ENCODE data around the gene HIPK2. TPM values are rescaled to one million over a fixed set of nuclear protein-coding genes. Genes with fewer than 3 reads are reported as not detected.

The HIPK2 gene
- total RNA-seq, 1 experiment from 2014 or later: 12.2 TPM

DNA sequence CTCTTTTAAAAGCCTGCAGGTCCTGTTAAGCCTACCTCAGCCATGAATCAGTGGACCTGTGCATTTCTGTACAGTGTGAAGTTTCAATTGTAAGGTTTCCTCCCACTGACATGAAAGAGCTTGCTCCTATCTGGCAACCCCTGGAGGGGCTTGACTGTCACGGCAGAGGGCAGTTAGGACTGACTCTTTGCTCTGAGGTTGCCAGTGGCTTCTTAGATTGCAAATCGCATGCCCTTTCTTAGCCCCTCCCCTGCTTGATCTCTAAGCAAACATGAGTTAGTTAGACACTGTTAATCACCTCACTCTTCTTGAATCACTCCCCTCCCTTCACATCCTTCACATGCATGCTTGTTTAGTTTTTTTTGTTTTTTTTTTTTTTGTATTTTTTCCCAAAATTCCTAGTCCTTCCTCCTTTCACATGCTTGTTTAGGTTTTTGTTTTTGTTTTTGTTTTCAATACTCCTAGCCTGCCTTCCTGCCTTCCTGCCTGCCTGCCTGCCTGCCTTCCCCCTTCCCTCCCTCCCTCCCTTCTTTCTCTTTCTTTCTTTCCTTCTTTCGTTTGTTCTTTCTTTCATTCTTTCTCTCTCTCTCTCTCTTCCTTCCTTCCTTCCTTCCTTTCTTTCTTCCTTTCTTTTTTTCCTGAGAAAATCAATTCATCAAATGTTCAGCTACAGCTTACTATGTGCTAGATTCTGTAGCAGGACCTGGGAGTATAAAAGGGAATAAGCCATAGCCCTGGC, 6.0 kb upstream of the HIPK2 start:
- DNase-seq (ENCODE audit: low read depth): peak; percentile 26

DNA sequence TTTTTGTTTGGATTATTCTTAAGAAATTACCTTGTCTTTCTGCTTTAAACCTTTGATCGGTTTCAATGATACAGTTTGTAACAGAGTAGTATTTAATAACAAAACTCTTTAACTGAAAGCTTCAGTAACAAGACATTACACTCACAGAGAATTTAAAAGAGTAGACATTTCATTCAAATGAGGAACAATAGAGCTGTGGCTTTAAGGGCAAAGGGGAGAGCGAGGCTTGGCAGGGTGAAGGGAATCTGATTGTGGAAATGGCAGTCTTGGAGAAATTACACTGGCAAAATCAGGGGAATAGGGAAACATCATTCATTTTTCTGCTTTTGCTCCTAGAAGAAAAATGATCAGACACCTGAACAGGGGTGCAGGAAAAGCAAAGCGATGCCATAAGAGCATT, 5.1 kb upstream of the HIPK2 start:
- no peak for DNase-seq (ENCODE audit: low read depth)

DNA sequence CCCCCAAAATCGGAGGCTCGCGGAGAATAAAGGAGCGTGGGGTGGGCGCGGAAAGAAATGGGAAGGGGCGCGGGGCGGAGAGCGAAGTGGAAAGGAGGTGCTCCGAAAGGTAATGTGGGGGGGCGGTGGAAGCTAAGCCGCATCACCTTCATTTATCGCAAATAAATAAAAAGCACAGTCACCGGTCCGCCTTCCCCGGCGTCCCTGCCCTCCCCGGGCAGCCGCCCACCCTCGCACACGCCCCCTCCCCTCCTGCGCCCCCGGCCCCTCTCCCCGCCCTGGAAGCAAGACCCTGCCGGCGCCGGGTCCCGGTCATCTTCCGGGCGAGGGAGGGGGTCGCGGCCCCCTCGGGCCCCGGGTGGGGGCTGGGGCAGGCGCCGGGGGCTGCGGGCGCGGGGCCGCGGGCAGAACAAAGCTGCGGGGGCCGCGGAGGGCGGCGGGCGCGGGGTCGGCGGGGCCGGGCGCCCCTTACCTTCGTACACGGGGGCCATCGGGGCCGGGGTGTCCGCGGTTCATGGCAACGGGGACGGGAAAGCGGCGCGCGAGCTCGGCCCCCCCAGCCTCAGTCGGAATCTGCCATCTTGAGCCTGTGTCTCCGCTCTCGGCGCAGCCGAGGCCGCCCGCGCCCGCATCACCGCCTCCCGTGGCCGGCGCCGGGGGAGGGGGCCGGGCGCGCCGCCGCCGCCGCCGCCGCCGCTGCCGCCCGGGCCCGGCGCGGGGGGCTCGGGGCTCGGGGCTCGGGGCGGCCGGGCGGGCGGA, 486 bp downstream of the HIPK2 start:
- peak; percentile 40 for DNase-seq (ENCODE audit: low read depth)

DNA sequence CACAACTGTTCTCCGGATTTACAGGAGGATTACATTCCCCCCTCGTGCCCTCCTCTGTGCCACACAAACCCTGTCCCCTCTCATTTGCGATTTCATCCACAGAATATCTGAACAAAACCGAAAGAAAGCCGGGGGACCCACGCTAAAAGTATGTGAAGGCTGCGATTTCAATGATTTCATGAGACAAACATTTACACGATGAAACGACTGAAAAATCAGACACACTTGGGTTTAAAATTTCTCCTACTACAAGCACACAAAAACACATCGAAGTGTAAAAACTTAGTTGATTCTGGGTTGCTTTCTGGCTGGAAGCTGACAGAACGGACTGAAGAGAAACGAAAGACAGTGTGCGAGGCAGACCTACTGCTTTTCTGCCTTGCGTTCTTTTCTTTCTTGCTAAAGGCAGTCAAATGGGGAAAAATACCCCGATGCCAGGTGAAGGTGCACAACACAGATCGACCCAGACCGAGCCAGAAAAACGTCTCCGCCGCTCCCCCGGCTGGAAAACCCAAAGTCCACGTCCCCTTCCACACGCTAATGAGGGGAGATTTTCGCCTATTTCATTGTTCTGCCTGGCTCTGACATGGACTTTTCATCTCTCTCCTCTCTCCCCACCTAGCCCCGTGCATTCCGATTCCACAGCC, 1.2 kb downstream of the HIPK2 start:
- peak; percentile 34 for DNase-seq (ENCODE audit: low read depth)

DNA sequence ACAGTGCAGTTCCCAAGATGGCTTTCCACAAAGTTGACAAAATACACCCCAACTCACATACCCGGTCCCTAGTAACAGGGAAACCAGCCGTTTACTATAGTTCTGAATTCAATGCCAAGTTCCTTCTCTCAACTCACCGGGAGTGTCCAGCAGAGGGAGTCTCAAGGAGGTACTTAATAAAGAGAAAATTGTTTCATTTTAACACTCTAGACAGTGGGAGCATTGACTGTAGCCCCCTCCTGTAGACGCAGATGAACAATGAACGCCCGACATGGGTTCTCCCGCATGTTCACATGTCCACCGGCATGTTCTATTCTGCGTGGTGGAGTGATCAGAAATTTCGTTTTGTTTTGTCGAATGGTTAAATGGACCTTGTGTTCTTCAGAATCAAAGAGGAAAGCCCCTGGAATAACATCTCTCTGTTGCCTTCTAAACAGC, 1.9 kb downstream of the HIPK2 start:
- peak; percentile 71 for DNase-seq (ENCODE audit: low read depth)

DNA sequence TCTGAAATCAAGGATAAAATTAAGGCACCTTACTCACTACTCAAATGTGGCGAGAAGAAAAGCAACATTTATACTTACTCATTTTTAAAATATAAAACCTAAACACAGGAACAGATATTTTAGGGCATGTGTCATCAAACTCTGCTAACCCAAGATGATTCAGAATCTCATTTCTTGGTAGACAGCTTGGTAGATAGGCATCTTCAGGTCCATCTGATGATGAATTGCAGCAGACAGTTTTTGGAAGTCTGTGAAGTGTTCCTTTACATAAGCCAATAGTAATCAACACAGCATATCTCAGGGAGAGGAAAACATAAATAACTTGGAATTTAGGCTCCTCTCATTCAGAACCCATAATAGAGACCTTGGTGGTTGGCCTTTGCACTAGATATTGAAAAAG, 3.4 kb downstream of the HIPK2 start:
- peak; percentile 50 for DNase-seq (ENCODE audit: low read depth)

DNA sequence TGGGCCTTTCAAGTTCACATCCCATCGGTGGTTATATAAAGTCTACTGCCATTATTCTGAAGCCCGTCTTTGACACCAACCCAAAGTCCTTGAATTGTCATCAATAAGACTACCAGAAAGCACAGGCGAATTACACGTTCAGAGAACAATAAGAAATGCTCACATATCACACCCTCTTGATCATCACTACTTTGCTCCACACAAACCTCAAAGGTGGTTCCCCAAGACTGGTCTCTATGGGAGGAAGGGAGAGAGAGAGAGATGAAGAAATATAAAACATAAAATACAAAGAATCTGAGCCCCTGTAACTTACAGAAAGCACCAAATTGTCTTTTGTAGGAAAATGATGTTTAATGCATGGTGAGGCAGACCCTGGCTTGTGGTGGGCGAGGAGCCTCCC, 4.4 kb downstream of the HIPK2 start:
- no peak for DNase-seq (ENCODE audit: low read depth)

DNA sequence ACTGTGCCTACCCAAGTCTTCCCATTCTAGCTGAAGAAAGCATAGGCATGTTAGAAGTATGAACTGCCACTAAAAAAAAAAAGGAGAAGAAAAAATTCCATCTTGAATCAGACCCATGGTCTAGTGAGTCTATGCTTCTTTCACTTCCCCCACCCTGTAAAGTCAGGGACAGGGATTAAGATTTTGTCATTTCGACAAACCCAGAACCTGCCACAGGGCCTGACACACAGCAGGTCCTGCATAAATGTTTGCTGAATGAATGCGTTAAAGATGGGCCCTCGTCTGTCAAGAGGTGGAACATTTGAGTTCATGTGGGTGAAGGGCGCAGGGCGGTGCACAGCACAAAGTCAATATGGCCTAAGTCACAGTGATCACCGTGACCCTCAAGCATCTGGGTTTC, 4.9 kb downstream of the HIPK2 start:
- DNase-seq (ENCODE audit: low read depth): no peak

DNA sequence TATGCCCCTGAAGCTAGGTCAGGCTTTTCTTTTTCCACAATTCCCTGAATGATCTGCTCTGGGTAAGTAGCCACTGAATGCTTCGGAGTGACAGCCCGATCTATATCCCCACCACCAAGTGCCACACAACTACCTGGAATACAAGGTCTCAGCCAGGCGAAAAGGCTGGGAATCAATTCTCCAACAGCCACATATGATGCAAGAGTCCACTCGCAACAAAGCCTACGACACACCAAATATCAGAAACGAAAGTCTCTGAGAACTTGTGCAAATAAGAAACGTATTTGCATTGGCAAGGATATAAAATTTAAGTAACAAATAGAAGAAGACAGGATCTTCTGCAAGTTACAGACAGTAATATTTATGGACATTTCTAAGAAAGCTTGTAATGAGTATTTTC, 5.7 kb downstream of the HIPK2 start:
- no peak for DNase-seq (ENCODE audit: low read depth)

DNA sequence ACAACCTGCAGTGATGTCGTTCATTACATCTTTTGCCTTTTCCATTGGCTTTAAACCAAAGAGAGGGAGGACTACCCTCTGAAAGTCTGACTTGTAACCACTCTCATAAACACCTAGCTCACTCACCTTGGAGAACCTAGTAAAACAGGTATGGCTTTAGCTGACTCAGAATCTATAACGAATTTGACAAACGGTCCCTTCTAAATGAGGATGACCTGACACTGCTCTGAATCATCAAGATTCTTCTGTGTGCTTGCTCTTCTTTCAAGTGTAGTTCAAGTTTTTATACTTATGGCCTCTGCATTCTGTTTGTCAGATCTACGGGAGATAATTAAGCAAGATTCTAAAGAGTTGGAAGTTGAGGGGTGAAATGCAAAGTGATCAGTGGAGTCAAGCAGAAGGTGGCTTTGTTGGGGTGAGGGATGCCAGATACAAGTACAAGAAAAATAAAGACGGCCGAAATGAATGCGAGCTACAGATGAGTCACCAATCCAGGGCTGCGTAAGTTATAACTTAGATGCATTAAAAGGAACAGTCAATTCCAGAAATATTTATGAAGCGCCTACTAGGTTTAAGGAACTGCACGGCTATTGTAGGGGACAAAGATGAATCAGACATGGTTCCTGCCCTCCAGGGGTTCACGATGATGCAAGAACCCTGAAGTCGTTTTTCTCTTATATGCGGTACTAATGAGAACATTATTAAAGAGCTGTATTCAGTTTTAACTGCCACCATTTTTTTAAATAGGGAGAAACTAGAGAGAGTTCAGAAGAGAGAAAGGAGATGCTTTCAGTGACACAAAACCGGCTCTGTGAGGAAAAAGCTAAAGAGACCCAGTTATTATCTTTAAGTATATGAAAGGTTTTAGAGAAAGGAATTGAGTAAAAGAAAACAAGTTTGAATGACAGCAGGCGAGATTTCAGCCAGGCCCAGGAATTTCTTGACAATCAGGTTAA, 6.5 kb downstream of the HIPK2 start:
- DNase-seq (ENCODE audit: low read depth): peak; percentile 58

DNA sequence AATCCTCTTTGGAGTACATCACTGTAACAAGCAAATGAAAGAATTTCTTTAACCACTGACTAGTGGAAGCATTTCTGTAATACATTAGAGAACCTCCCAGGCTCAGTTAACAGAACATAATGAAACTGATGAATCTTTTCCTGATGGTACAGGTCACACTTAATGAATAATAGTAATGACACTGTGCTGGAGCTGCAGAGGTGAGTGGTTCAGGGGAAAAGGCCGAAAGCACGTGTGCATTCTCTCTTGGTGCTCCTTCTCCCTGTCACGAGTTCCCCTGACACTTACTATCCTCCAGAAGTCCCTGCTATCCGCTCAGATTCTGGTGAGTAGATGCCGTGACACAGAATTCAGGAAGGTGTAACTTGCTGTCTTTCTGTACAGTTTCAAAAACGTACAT, 8.0 kb downstream of the HIPK2 start:
- no peak for DNase-seq (ENCODE audit: low read depth)

DNA sequence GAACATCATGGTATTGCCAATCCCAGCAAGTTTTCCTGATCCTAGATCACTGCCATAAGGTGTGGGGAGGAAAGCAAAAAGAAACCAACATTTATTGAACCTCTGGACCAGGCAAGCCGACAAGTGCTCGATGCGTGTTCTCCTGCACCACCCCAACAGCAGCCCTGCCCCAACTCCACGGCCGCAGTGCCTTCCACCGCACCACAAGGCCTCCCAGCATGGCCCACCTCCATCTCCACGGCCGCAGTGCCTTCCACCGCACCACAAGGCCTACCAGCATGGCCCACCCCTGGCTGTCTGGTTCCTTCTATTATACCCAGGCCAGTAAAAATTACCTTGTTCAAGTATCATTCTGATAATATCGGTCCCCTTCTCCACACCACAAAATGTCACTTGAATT, 8.7 kb downstream of the HIPK2 start:
- DNase-seq (ENCODE audit: low read depth): no peak

DNA sequence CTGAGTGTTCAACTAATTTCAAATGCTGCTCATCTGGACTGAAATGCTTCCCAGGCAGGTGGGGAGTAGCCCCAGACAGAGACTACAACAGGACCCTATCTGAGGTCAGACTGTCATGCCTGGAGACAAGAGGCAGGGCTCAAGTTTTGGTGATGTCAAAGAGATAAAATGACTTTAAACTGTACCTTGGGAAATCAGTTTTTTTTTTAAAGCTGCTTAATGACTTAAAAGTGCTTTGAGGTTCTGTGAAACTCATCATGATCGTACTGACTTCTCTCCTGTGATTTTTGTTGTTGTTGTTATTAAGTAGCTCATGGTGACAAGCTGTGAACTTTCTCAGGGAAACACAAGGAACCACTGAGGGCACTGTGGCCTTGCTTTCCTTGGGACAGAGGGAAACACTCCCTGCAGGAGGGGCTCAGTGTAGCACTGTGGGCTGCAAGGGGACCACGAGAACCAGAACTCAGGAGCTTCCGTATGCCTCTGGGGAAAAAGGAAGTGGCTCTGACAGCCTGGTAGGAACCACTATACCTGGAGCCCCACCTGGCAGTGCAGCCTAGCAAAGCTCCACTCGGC, 9.5 kb downstream of the HIPK2 start:
- no peak for DNase-seq (ENCODE audit: low read depth)

DNA sequence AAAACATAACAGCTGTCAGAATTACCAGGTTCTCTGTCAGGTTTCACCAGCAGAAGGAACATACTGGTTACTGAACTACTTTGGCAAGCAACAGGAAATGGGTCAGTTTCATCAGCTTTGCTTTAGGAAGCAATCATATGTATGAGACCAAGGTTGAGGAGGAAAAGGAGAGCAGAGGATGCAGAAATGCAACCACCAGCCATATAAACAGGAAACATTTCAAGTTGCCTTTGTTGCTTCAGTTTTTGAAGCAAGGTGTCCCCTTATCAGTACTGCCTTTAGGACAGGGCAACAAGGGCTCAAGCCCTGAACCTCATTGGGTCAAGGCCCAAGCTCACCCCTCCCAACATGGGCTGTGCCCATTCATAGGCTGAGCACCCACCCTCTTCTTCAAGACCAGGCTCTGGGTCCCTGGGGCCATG, 10.2 kb downstream of the HIPK2 start:
- no peak for DNase-seq (ENCODE audit: low read depth)

DNA sequence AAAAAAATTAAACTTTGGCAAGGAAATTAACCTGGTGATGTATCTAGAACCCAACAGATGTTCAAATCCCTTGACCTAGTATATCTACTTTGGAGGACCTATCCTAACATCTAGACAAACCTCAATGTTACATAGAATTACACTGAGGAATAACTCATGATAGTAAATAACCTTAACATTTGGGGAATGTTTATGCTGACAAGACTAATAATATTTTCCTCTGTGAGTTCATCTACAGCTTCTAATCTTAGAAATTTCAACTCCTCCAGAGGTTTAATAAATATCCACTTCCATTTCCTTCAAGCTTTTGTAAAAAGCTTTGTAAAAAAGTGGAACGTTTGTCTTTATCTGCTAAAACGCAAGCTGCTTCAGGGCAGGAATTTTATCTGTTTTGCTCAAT, 12.7 kb downstream of the HIPK2 start:
- no peak for DNase-seq (ENCODE audit: low read depth)

DNA sequence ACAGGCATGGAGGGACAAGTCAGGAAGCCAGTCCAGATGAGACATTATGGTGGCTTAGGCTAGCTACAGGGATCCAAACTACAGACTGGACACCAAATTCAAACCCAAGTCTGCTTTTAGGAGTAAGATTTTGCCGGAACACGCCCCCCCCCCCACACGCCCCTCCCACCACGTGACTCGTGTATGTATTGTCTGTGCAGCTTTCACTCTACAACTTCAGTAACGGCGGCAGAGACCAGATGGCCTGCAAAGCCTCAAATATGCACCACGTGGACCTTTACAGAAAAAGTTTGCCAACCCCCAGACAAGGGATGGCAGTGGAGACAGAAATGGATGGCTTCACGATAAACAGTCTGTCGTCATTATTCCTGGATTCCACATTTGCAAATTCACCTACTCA, 14.5 kb downstream of the HIPK2 start:
- no peak for DNase-seq (ENCODE audit: low read depth)

DNA sequence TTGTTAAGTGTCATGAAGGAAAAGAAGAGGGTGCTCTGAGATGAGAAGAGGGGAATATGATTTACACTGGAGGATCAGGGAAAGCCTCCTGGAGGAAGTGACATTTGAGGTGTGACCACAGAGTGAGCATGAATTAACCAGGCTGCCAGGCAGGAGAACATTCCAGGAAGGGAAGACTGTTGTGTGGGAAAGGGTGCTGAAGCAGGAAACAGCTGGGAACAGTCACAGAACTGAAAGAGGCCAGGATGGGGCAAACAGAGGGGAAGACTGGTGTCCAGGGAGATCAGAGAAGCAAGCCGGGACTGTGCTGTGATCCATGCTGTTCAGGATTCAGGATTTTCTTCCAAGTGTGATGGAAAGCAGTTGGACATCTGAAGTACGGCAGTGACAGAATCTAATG, 14.9 kb downstream of the HIPK2 start:
- peak; percentile 54 for DNase-seq (ENCODE audit: low read depth)

DNA sequence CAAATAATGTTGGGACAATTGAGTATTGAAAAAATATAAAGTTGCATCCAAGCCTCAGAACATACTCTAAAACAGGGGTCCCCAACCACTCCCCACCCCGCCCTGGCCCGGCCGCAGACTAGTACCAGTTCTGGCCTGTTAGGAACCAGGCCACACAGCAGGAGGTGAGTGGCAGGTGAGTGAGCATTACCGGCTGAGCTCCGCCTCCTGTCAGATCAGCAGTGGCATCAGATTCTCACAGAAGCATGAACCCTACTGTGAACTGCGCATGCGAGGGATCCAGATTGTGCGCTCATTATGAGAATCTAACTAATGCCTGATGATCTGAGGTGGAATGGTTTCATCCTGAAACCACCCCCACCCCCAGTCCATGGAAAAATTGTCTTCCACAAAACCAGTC, 19.4 kb downstream of the HIPK2 start:
- no peak for DNase-seq (ENCODE audit: low read depth)

DNA sequence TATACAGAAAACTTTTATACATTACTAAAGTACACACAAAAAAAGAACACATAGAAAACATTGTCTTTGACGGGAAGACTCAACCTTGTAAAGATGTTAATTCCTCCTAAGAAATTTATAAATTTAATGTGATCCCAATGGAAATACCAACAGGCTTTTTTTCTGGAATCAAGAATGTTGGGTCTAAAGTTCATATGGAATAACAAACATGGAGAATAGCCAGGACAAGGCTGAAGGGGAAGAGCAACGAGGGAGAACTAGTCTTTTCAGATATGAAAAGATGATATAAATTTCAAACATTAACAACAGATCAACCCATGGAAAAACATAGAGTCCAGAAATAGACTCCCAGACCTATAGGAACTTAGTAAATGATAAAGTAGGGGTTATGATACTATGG, 19.8 kb downstream of the HIPK2 start:
- DNase-seq (ENCODE audit: low read depth): no peak

DNA sequence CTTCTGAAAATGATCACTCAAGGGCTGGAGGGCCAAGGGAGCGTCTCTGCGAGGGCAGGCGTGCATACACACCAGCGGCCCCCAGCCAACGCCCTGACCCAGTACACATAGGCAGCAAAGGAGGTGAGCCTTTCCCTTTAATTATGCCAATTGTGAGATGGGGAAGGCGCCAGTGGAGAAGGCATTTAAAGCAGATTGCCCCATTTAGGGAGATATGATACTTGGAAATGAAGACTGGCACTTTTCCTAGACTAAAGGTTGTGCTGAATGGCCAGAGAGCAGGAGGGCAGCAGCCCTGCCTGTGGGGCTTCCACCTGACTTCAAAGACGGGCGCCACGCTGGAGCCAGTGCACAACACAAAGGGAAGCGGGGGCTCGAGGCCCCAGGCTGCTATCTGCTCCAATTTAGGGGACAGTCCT, 24.1 kb downstream of the HIPK2 start:
- no peak for DNase-seq (ENCODE audit: low read depth)

DNA sequence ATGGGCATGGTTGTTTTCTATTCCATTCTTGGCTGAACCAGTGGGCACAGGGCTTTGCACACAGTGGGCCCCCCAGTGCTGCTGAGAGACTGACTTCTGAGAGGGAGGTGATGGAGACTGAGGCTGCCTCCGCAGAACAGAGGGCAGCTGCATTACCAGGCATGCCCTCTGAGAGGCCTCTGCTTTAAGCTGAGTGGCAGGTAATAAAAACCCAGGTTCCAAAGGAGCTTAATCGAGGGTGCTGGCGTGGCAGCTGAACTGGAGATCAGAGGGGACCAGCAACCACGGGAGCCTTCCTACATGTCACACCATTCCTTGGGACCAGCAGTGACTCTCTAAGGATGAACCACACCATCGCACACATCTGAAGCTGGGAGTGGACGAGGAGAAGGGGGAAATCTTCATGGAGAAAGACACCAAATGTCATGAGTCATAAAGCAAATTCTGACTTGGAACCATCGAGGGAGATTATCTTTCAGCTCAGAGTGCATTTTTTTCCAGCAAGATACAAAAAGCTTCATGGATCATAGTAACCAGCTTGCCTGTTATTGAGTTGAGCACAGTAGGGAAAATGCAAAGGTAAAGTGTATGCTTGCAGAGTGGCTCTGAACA, 24.6 kb downstream of the HIPK2 start:
- DNase-seq (ENCODE audit: low read depth): no peak

Data from Daoy (cell line).